DND-41 (cell line): ENCODE results near the gene TPRX2.

ENCODE experiments used
- ATAC-seq: fragments of 200-7000 bp; cut with Tn5 transposase; 3 replicates; pipeline ENCODE4 v1.9.1; 2021; ENCODE audit warnings: low read depth; ENCODE audit not compliant: insufficient read depth
- DNase-seq: peaks from one replicate; pipeline ENCODE4 v3.0.0-alpha.2; 2020
- H2AFZ ChIP-seq: 2 replicates; pipeline ENCODE4 v1.6.0; 2012; ENCODE audit warnings: low read depth, low read length
- H3K27ac ChIP-seq: 2 replicates; pipeline ENCODE4 v1.5.1; 2012; ENCODE audit warnings: low read length, inconsistent platforms
- H3K27me3 ChIP-seq: fragments of 200-600 bp; sonication (generic); 2 replicates; pipeline ENCODE4 v1.6.0; 2012; ENCODE audit warnings: low read length, mild to moderate bottlenecking, inconsistent platforms; ENCODE audit not compliant: insufficient read depth, poor library complexity
- H3K36me3 ChIP-seq: 2 replicates; pipeline ENCODE4 v1.5.1; 2012; ENCODE audit warnings: low read length, inconsistent platforms; ENCODE audit not compliant: insufficient read depth
- H3K4me1 ChIP-seq: 2 replicates; pipeline ENCODE4 v1.5.1; 2012; ENCODE audit warnings: mild to moderate bottlenecking, low read length; ENCODE audit not compliant: insufficient read depth
- H3K4me2 ChIP-seq: 2 replicates; pipeline ENCODE4 v1.6.0; 2012; ENCODE audit warnings: mild to moderate bottlenecking, moderate library complexity, low read length, inconsistent platforms; ENCODE audit not compliant: insufficient read depth
- H3K4me3 ChIP-seq, 2 experiments: fragments of 200-600 bp in 1 of 2; shearing (Covaris generic) in 1 of 2; 2 replicates each; pipeline ENCODE4 v1.5.1; 2012 to 2016; ENCODE audit warnings: inconsistent platforms in 2 of 2, low read length in 2 of 2, mild to moderate bottlenecking in 2 of 2, low read depth in 1 of 2, moderate library complexity in 1 of 2
- H3K79me2 ChIP-seq: 2 replicates; pipeline ENCODE4 v1.6.0; 2012; ENCODE audit warnings: low read length, inconsistent platforms; ENCODE audit not compliant: insufficient read depth
- H3K9ac ChIP-seq: 2 replicates; pipeline ENCODE4 v1.6.0; 2012; ENCODE audit warnings: low read depth, mild to moderate bottlenecking, inconsistent platforms, low read length, moderate library complexity
- H3K9me3 ChIP-seq: 2 replicates; pipeline ENCODE4 v1.5.1; 2012; ENCODE audit warnings: low read length, moderate library complexity, mild to moderate bottlenecking, inconsistent platforms; ENCODE audit not compliant: insufficient read depth, severe bottlenecking
- H4K20me1 ChIP-seq: 2 replicates; pipeline ENCODE4 v1.6.0; 2012; ENCODE audit warnings: low read length; ENCODE audit not compliant: insufficient read depth
- CTCF ChIP-seq: IDR thresholded peaks from 2 replicates; pipeline ENCODE4 v1.5.1; 2012; ENCODE audit warnings: borderline replicate concordance, low read length, moderate library complexity, mild to moderate bottlenecking; ENCODE audit not compliant: poor library complexity, severe bottlenecking; ENCODE audit errors: extremely low read depth
- EZH2 ChIP-seq: IDR thresholded peaks from 3 replicates; pipeline ENCODE4 v1.6.1; 2012; ENCODE audit warnings: borderline replicate concordance, low read depth, mild to moderate bottlenecking, moderate library complexity, low read length, inconsistent platforms; ENCODE audit not compliant: severe bottlenecking

The TPRX2 gene

GRCh38 chr19:47896019-47896418 is 37.0 kb downstream of the TPRX2 start:
- H2AFZ ChIP-seq = no peak overlapping the region
- H3K4me3 ChIP-seq = no peak overlapping the region
- no peaks in the 10 kb centered on the region for H3K36me3 ChIP-seq
- peaks cover 5% of the 10 kb centered on the region for H3K9me3 ChIP-seq
- H4K20me1 ChIP-seq = no peaks in the 10 kb centered on the region
- H3K4me2 ChIP-seq = no peak overlapping the region
- H3K79me2 ChIP-seq = no peaks in the 10 kb centered on the region
- no peak for TF ChIP-seq CTCF
- no peak for TF ChIP-seq EZH2
- no peaks in the 10 kb centered on the region for H3K4me1 ChIP-seq
- H3K27me3 ChIP-seq = no peaks in the 10 kb centered on the region
- DNase-seq (no peak), ATAC-seq (no peak)
- no peak overlapping the region for H3K27ac ChIP-seq
- H3K9ac ChIP-seq = no peak overlapping the region

- Histone ChIP-seq H3K79me2 (no peaks in the 10 kb centered on the region), H3K4me3 (no peak overlapping the region), H3K27ac (no peak overlapping the region), H3K9ac (no peak overlapping the region), H3K27me3 (no peaks in the 10 kb centered on the region), H3K36me3 (no peaks in the 10 kb centered on the region), H2AFZ (no peak overlapping the region), H3K4me2 (no peak overlapping the region), H3K4me1 (no peaks in the 10 kb centered on the region), H4K20me1 (no peaks in the 10 kb centered on the region), H3K9me3 (peaks cover 5% of the 10 kb centered on the region)
- TF ChIP-seq CTCF = no peak
- DNase-seq (no peak), ATAC-seq (no peak)
These were observed 37.7 kb downstream of the TPRX2 start for GRCh38 chr19:47896773-47897172.

- Histone ChIP-seq H3K27me3 (no peaks in the 10 kb centered on the region), H3K36me3 (no peaks in the 10 kb centered on the region), H3K27ac (no peak overlapping the region), H3K9ac (no peak overlapping the region), H3K4me1 (no peaks in the 10 kb centered on the region), H4K20me1 (no peaks in the 10 kb centered on the region), H3K79me2 (no peaks in the 10 kb centered on the region), H3K9me3 (no peaks in the 10 kb centered on the region), H3K4me2 (no peak overlapping the region), H3K4me3 (no peak overlapping the region), H2AFZ (no peak overlapping the region)
- DNase-seq (no peak), ATAC-seq (no peak)
- no peak for TF ChIP-seq CTCF
- no peak for TF ChIP-seq EZH2
These were observed 38.8 kb downstream of the TPRX2 start for GRCh38 chr19:47897861-47898260.

- DNase-seq (no peak), ATAC-seq (no peak)
- no peaks in the 10 kb centered on the region for H3K36me3 ChIP-seq
- H3K79me2 ChIP-seq = no peaks in the 10 kb centered on the region
- no peaks in the 10 kb centered on the region for H4K20me1 ChIP-seq
- no peak overlapping the region for H3K27ac ChIP-seq
- H3K27me3 ChIP-seq = no peaks in the 10 kb centered on the region
- no peak overlapping the region for H3K4me3 ChIP-seq
- no peaks in the 10 kb centered on the region for H3K4me1 ChIP-seq
- H3K9me3 ChIP-seq = no peaks in the 10 kb centered on the region
- no peak overlapping the region for H3K4me2 ChIP-seq
- no peak for TF ChIP-seq CTCF
- TF ChIP-seq EZH2 = no peak
- no peak overlapping the region for H2AFZ ChIP-seq
- H3K9ac ChIP-seq = no peak overlapping the region
These were observed 40.3 kb downstream of the TPRX2 start for GRCh38 chr19:47899335-47899734.
